Activated naive CD8-positive, alpha-beta T cell (primary cell): ENCODE data around the gene TMEM98.
"Not testable (repeated sequence)": the region's sequence is repeated elsewhere in the genome, so short reads cannot be mapped to it uniquely, and the experiment has no call there.

ENCODE experiments used
- H3K27ac Mint-ChIP-seq: one replicate; pipeline ENCODE4 v1.8.0; 2021; ENCODE audit warnings: mixed read lengths
- H3K27me3 Mint-ChIP-seq: one replicate; pipeline ENCODE4 v1.8.0; 2021; ENCODE audit warnings: mixed read lengths
- H3K36me3 Mint-ChIP-seq: one replicate; pipeline ENCODE4 v1.8.0; 2021; ENCODE audit warnings: mixed read lengths
- H3K4me1 Mint-ChIP-seq: one replicate; pipeline ENCODE4 v1.8.0; 2021; ENCODE audit warnings: low read depth, mixed read lengths
- H3K4me3 Mint-ChIP-seq: one replicate; pipeline ENCODE4 v1.8.0; 2021; ENCODE audit warnings: mild to moderate bottlenecking, mixed read lengths
- H3K9me3 Mint-ChIP-seq: one replicate; pipeline ENCODE4 v1.8.0; 2021; ENCODE audit warnings: low read depth, mixed read lengths

TMEM98 gene

GRCh38 chr17:32904891-32905290 is 23.1 kb upstream of the TMEM98 start:
- Mint-ChIP-seq H3K27me3 (peaks cover 16% of the 10 kb centered on the region), H3K27ac (no peak overlapping the region), H3K4me3 (no peak overlapping the region), H3K9me3 (no peaks in the 10 kb centered on the region), H3K4me1 (peaks cover 6% of the 10 kb centered on the region), H3K36me3 (no peaks in the 10 kb centered on the region)

GRCh38 chr17:32907583-32907982 is 20.4 kb upstream of the TMEM98 start:
- Mint-ChIP-seq H3K27me3 (peaks cover 16% of the 10 kb centered on the region), H3K36me3 (no peaks in the 10 kb centered on the region), H3K27ac (no peak overlapping the region), H3K4me3 (no peak overlapping the region), H3K9me3 (no peaks in the 10 kb centered on the region), H3K4me1 (peaks cover 6% of the 10 kb centered on the region)

- Mint-ChIP-seq H3K27me3 (peaks cover 10% of the 10 kb centered on the region), H3K4me1 (no peaks in the 10 kb centered on the region), H3K36me3 (no peaks in the 10 kb centered on the region), H3K4me3 (no peak overlapping the region), H3K9me3 (no peaks in the 10 kb centered on the region), H3K27ac (no peak overlapping the region)
Observed at GRCh38 chr17:32909787-32910369, 18.1 kb upstream of the TMEM98 start.

GRCh38 chr17:32910769-32911168 is 17.2 kb upstream of the TMEM98 start:
- Mint-ChIP-seq H3K4me1 (no peaks in the 10 kb centered on the region), H3K27me3 (peaks cover 4% of the 10 kb centered on the region), H3K27ac (no peak overlapping the region), H3K4me3 (no peak overlapping the region), H3K36me3 (no peaks in the 10 kb centered on the region), H3K9me3 (no peaks in the 10 kb centered on the region)

- Mint-ChIP-seq H3K36me3 (no peaks in the 10 kb centered on the region), H3K27me3 (no peaks in the 10 kb centered on the region), H3K9me3 (no peaks in the 10 kb centered on the region), H3K4me1 (no peaks in the 10 kb centered on the region), H3K27ac (no peak overlapping the region), H3K4me3 (no peak overlapping the region)
Observed at GRCh38 chr17:32912218-32912897, 15.6 kb upstream of the TMEM98 start.

- no peaks in the 10 kb centered on the region for H3K9me3 Mint-ChIP-seq
- no peak overlapping the region for H3K4me3 Mint-ChIP-seq
- no peak overlapping the region for H3K27ac Mint-ChIP-seq
- no peaks in the 10 kb centered on the region for H3K4me1 Mint-ChIP-seq
- no peaks in the 10 kb centered on the region for H3K36me3 Mint-ChIP-seq
- no peaks in the 10 kb centered on the region for H3K27me3 Mint-ChIP-seq
Observed at GRCh38 chr17:32913593-32913992, 14.4 kb upstream of the TMEM98 start.

- H3K9me3 Mint-ChIP-seq, result no peaks in the 10 kb centered on the region
- H3K4me1 Mint-ChIP-seq, result no peaks in the 10 kb centered on the region
- H3K36me3 Mint-ChIP-seq, result no peaks in the 10 kb centered on the region
- H3K27ac Mint-ChIP-seq, result no peak overlapping the region
- no peak overlapping the region for H3K4me3 Mint-ChIP-seq
- no peaks in the 10 kb centered on the region for H3K27me3 Mint-ChIP-seq
Observed at GRCh38 chr17:32914181-32914580, 13.8 kb upstream of the TMEM98 start.

- Mint-ChIP-seq H3K27me3 (no peaks in the 10 kb centered on the region), H3K4me3 (no peak overlapping the region), H3K36me3 (no peaks in the 10 kb centered on the region), H3K4me1 (no peaks in the 10 kb centered on the region), H3K27ac (no peak overlapping the region), H3K9me3 (no peaks in the 10 kb centered on the region)
Observed at GRCh38 chr17:32915245-32915644, 12.7 kb upstream of the TMEM98 start.

- Mint-ChIP-seq H3K27ac (no peak overlapping the region), H3K4me1 (no peaks in the 10 kb centered on the region), H3K4me3 (no peak overlapping the region), H3K9me3 (no peaks in the 10 kb centered on the region), H3K36me3 (no peaks in the 10 kb centered on the region), H3K27me3 (no peaks in the 10 kb centered on the region)
Observed at GRCh38 chr17:32916134-32916533, 11.8 kb upstream of the TMEM98 start.

GRCh38 chr17:32917081-32917480 is 10.9 kb upstream of the TMEM98 start:
- Mint-ChIP-seq H3K4me1 (no peaks in the 10 kb centered on the region), H3K27ac (no peak overlapping the region), H3K36me3 (no peaks in the 10 kb centered on the region), H3K27me3 (no peaks in the 10 kb centered on the region), H3K4me3 (no peak overlapping the region), H3K9me3 (no peaks in the 10 kb centered on the region)

- no peaks in the 10 kb centered on the region for H3K4me1 Mint-ChIP-seq
- no peaks in the 10 kb centered on the region for H3K27me3 Mint-ChIP-seq
- H3K9me3 Mint-ChIP-seq, result no peaks in the 10 kb centered on the region
- no peaks in the 10 kb centered on the region for H3K36me3 Mint-ChIP-seq
- no peak overlapping the region for H3K27ac Mint-ChIP-seq
- H3K4me3 Mint-ChIP-seq, result no peak overlapping the region
Observed at GRCh38 chr17:32917842-32918241, 10.1 kb upstream of the TMEM98 start.

- H3K27me3 Mint-ChIP-seq, result not testable (repeated sequence)
Observed at GRCh38 chr17:32919876-32920275, 8.1 kb upstream of the TMEM98 start.

GRCh38 chr17:32920293-32920692 is 7.7 kb upstream of the TMEM98 start:
- H3K27me3 Mint-ChIP-seq, result peaks cover 2% of the 10 kb centered on the region

More at GRCh38 chr17:32919876-32920275, 8.1 kb upstream of the TMEM98 start:
- not testable (repeated sequence) for H3K27ac Mint-ChIP-seq, H3K9me3 Mint-ChIP-seq, H3K4me1 Mint-ChIP-seq, H3K4me3 Mint-ChIP-seq, H3K36me3 Mint-ChIP-seq

GRCh38 chr17:32921017-32921416 is 6.9 kb upstream of the TMEM98 start:
- Mint-ChIP-seq H3K4me1 (no peaks in the 10 kb centered on the region), H3K9me3 (no peaks in the 10 kb centered on the region), H3K4me3 (no peak overlapping the region), H3K27ac (no peak overlapping the region), H3K36me3 (no peaks in the 10 kb centered on the region), H3K27me3 (peaks cover 8% of the 10 kb centered on the region)

More at GRCh38 chr17:32920293-32920692, 7.7 kb upstream of the TMEM98 start:
- Mint-ChIP-seq H3K9me3 (no peaks in the 10 kb centered on the region), H3K27ac (no peak overlapping the region), H3K36me3 (no peaks in the 10 kb centered on the region), H3K4me3 (no peak overlapping the region), H3K4me1 (no peaks in the 10 kb centered on the region)

GRCh38 chr17:32923905-32924304 is 4.0 kb upstream of the TMEM98 start:
- H3K27me3 Mint-ChIP-seq, result peaks cover 15% of the 10 kb centered on the region

GRCh38 chr17:32926183-32926582 is 1.8 kb upstream of the TMEM98 start:
- Mint-ChIP-seq H3K27me3 (peaks cover 21% of the 10 kb centered on the region), H3K9me3 (no peaks in the 10 kb centered on the region), H3K36me3 (no peaks in the 10 kb centered on the region), H3K27ac (no peak overlapping the region), H3K4me3 (no peak overlapping the region), H3K4me1 (peaks cover 2% of the 10 kb centered on the region)

More at GRCh38 chr17:32923905-32924304, 4.0 kb upstream of the TMEM98 start:
- not testable (repeated sequence) for H3K4me1 Mint-ChIP-seq, H3K4me3 Mint-ChIP-seq, H3K9me3 Mint-ChIP-seq, H3K27ac Mint-ChIP-seq, H3K36me3 Mint-ChIP-seq
